HG03066 (cell line): ENCODE results near the gene MAP1LC3C.
"Not testable (repeated sequence)": the region's sequence is repeated elsewhere in the genome, so short reads cannot be mapped to it uniquely, and the experiment has no call there.

ENCODE experiments used
- ATAC-seq: cut with Tn5 transposase; IDR thresholded peaks from one replicate; pipeline ENCODE4 v1.9.1; 2021; ENCODE audit warnings: low read depth; ENCODE audit not compliant: unreplicated experiment

MAP1LC3C gene

GRCh38 chr1:241994171-241994570, 4.7 kb downstream of the MAP1LC3C start:
- no peak for ATAC-seq

GRCh38 chr1:241992734-241993133, 6.2 kb downstream of the MAP1LC3C start:
- no peak for ATAC-seq

- ATAC-seq: no peak
Measured at GRCh38 chr1:241990040-241990439, 8.9 kb downstream of the MAP1LC3C start.

- not testable (repeated sequence) for ATAC-seq
Measured at GRCh38 chr1:241988389-241988930, 10.4 kb downstream of the MAP1LC3C start.

- ATAC-seq: peak; percentile 54
Measured at GRCh38 chr1:241985787-241986186, 13.1 kb downstream of the MAP1LC3C start.

- ATAC-seq: no peak
Measured at GRCh38 chr1:241979926-241980325, 19.0 kb downstream of the MAP1LC3C start.

- no peak for ATAC-seq
Measured at GRCh38 chr1:241979071-241979470, 19.8 kb downstream of the MAP1LC3C start.

- no peak for ATAC-seq
Measured at GRCh38 chr1:241976229-241976628, 22.7 kb downstream of the MAP1LC3C start.

- ATAC-seq: no peak
Measured at GRCh38 chr1:241972703-241973369, 26.1 kb downstream of the MAP1LC3C start.

- ATAC-seq: no peak
Measured at GRCh38 chr1:241968611-241969010, 30.3 kb downstream of the MAP1LC3C start.

- no peak for ATAC-seq
Measured at GRCh38 chr1:241964550-241965282, 34.2 kb downstream of the MAP1LC3C start.

GRCh38 chr1:241963722-241964121, 35.2 kb downstream of the MAP1LC3C start:
- no peak for ATAC-seq

- ATAC-seq: no peak
Measured at GRCh38 chr1:241962153-241962552, 36.7 kb downstream of the MAP1LC3C start.

- ATAC-seq: no peak
Measured at GRCh38 chr1:241957692-241958494, 41.0 kb downstream of the MAP1LC3C start, which contains the start of gene BECN2. Gene BECN2 (plus strand): TSS chr1:241957767. CDS start chr1:241957767, 0 bp downstream.

- ATAC-seq: no peak
Measured at GRCh38 chr1:241950390-241950789, 48.5 kb downstream of the MAP1LC3C start.

- ATAC-seq: no peak
Measured at GRCh38 chr1:241947354-241947753, 51.5 kb downstream of the MAP1LC3C start.
